K562 (cell line): ENCODE data around the gene TTC38. TPM values are rescaled to one million over a fixed set of nuclear protein-coding genes. Genes with fewer than 3 reads are reported as not detected.
A peak's percentile ranks its signal among the peaks of the same experiment; 100 is the strongest.

Experiments used
- DLX4 ChIP-seq: fragments of 250-450 bp; sonication (Bioruptor Pico); IDR thresholded peaks from 2 replicates; pipeline ENCODE4 v1.6.1; 2021; ENCODE audit warnings: mild to moderate bottlenecking
- E2F3 ChIP-seq: fragments of 250-450 bp; sonication (Bioruptor Pico); IDR thresholded peaks from 2 replicates; pipeline ENCODE4 v1.4.0; 2020; ENCODE audit warnings: mild to moderate bottlenecking
- EGR1 ChIP-seq: fragments of 450-650 bp; conservative IDR thresholded peaks from 2 replicates; pipeline ENCODE4 v1.6.1; 2017; ENCODE audit warnings: mild to moderate bottlenecking
- HNRNPUL1 ChIP-seq: fragments of 200-400 bp; formaldehyde crosslinking; IDR thresholded peaks from 2 replicates; pipeline ENCODE4 v1.6.1; 2017; ENCODE audit warnings: low read length
- IRF9 ChIP-seq: fragments of 450-650 bp; IDR thresholded peaks from 2 replicates; pipeline ENCODE4 v1.6.1; 2016; ENCODE audit warnings: missing biosample characterization, missing genetic modification characterization
- LCOR ChIP-seq: sonication (generic); formaldehyde crosslinking; IDR thresholded peaks from 2 replicates; pipeline ENCODE4 v1.8.0; 2022; ENCODE audit warnings: mild to moderate bottlenecking, missing genetic modification reagents
- MAFK ChIP-seq: IDR thresholded peaks from 2 replicates; pipeline ENCODE4 v1.6.1; 2011; ENCODE audit warnings: low read length, improper control_type of control experiment
- MCM2 ChIP-seq: fragments of 450-650 bp; IDR thresholded peaks from 2 replicates; pipeline ENCODE4 v1.6.1; 2017; ENCODE audit warnings: low read depth, mild to moderate bottlenecking
- NUFIP1 ChIP-seq: fragments of 450-650 bp; IDR thresholded peaks from 2 replicates; pipeline ENCODE4 v1.6.1; 2018; ENCODE audit not compliant: partially characterized antibody
- PML ChIP-seq: IDR thresholded peaks from 2 replicates; pipeline ENCODE4 v1.6.1; 2012; ENCODE audit warnings: low read length, inconsistent platforms
- RBM34 ChIP-seq: fragments of 200-400 bp; formaldehyde crosslinking; IDR thresholded peaks from 2 replicates; pipeline ENCODE4 v1.6.1; 2018; ENCODE audit warnings: low read length, borderline replicate concordance; ENCODE audit not compliant: insufficient read depth
- RFX5 ChIP-seq: IDR thresholded peaks from 2 replicates; pipeline ENCODE4 v1.6.1; 2011; ENCODE audit warnings: low read depth, mild to moderate bottlenecking, improper control_type of control experiment, low read length
- SFPQ ChIP-seq: fragments of 200-400 bp; formaldehyde crosslinking; IDR thresholded peaks from 2 replicates; pipeline ENCODE4 v1.6.1; 2017; ENCODE audit warnings: mild to moderate bottlenecking, low read depth, low read length, moderate library complexity
- SLC30A9 ChIP-seq: fragments of 250-450 bp; sonication (Bioruptor Pico); IDR thresholded peaks from 2 replicates; pipeline ENCODE4 v1.8.0; 2022; ENCODE audit warnings: mild to moderate bottlenecking, moderate library complexity
- SNRNP70 ChIP-seq: fragments of 200-400 bp; formaldehyde crosslinking; optimal IDR thresholded peaks from 2 replicates; pipeline ENCODE3; 2017; ENCODE audit warnings: low read depth, low read length
- STAT6 ChIP-seq: sonication (generic); formaldehyde crosslinking; IDR thresholded peaks from 2 replicates; pipeline ENCODE4 v1.8.1; 2023; ENCODE audit warnings: mild to moderate bottlenecking, missing genetic modification reagents
- ZEB2 ChIP-seq: fragments of 450-650 bp; IDR thresholded peaks from 2 replicates; pipeline ENCODE4 v1.6.1; 2016
- ZNF121 ChIP-seq: sonication (generic); formaldehyde crosslinking; conservative IDR thresholded peaks from 2 replicates; pipeline ENCODE4 v1.8.0; 2022; ENCODE audit warnings: missing genetic modification reagents
- ZNF197 ChIP-seq: fragments of 200-800 bp; sonication (Bioruptor generic); IDR thresholded peaks from 2 replicates; pipeline ENCODE4 v1.6.1; 2016; ENCODE audit warnings: low read depth, missing genetic modification characterization, missing compliant biosample characterization
- ZNF212 ChIP-seq: fragments of 450-650 bp; formaldehyde crosslinking; IDR thresholded peaks from 2 replicates; pipeline ENCODE4 v1.4.0; 2020; ENCODE audit warnings: mild to moderate bottlenecking
- ZSCAN32 ChIP-seq: fragments of 450-650 bp; formaldehyde crosslinking; IDR thresholded peaks from 2 replicates; pipeline ENCODE4 v1.4.0; 2020; ENCODE audit warnings: mild to moderate bottlenecking, moderate library complexity
- polyA plus RNA-seq, 8 experiments: library from polyadenylated mRNA; depleted of rRNA in 4 of 8; stranded (reverse) in 5 of 8; unstranded in 3 of 8; fragments of >200 nt; fragmentation: Nextera tagmentation in 2 of 8; fragmentation: Illumina TruSeq in 1 of 8; extraction: Ambion mirVana in 2 of 8; extraction: Trizol in 1 of 8; gene quantifications; 2 replicates each; pipeline versions ENCODE4 v1.2.1 to v1.2.3, GENCODE V29; 2011 to 2014; ENCODE audit warnings: inconsistent platforms in 1 of 8, missing spikeins in 1 of 8
- total RNA-seq, 7 experiments: library from RNA; depleted of rRNA in 6 of 7; stranded (reverse); fragments of >200 nt in 6 of 7; fragmentation: Illumina TruSeq in 2 of 7; extraction: Trizol in 2 of 7; gene quantifications; 2 replicates each; pipeline versions ENCODE4 v1.2.1 to v1.2.3, GENCODE V29; 2011 to 2021; ENCODE audit warnings: low replicate concordance in 1 of 7
- TF ChIP-seq, protein P1 (sequence below): fragments of 450-650 bp; IDR thresholded peaks from 2 replicates; pipeline ENCODE4 v1.6.1; 2014; ENCODE audit warnings: low read depth, mild to moderate bottlenecking, moderate library complexity, borderline replicate concordance

Gene TTC38
- total and polyA plus RNA-seq, 9 of the 15 experiments (the other 6 are each of a cell fraction or from before 2014, with no cell fraction given) = 0.84 to 28.4 (median 18.1) TPM

DNA sequence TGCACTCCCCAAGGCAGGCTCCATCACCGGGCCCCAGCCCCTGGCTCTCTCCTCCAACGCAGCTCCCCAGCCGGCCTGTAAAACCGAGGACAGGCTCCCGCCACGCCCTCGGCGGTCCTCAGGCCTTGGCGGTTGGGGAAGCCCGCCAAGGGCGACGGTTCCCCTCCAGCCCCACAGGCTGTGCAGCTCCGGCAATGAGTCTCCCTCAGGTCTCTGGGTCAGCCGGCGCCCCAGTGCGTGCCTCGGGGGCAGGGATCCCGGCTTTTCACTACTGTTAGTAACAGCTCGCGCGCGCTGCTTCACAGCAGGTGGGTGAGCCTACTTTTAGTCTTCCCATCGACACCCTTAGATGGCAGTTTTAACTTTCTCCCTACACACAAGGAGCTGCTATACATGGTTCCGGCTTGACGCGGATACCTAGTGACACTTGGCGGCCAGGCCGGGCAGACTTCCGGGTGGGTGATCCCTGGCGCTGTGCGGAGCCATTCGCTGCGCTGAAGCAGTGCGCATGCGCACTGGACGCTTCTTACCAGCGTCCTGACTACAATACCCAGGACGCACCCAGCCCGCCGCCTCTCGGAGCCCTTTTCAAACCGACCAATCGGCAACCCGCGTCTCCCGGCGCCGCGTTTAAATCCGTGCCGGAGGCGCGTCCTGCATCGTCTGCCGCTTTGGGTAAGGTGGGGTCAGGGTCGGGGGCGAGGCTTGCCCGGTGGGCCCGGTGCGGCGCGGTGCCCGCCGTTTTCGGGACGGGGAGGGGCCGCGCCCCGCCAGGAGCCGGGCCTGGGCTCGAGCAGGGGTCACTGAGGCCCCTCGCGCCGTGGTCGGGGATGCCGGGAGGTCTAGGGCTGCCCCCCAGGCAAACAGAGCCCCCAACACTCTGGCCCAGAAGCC lies 28.7 kb downstream of the TTC38 start, which contains the start of gene GTSE1 (continued):
- TF ChIP-seq ZSCAN32 (CRISPR knock-in tag) = no peak
- no peak for TF ChIP-seq SFPQ
- TF ChIP-seq MAFK = no peak
- no peak for TF ChIP-seq HNRNPUL1
- no peak for TF ChIP-seq EGR1
- no peak for TF ChIP-seq ZNF212 (CRISPR knock-in tag)
- no peak for TF ChIP-seq ZEB2
- no peak for TF ChIP-seq PML
- TF ChIP-seq ZNF197 (CRISPR knock-in tag) = no peak
- TF ChIP-seq DLX4 = no peak
- TF ChIP-seq STAT6 = no peak
- TF ChIP-seq LCOR = no peak
- TF ChIP-seq RFX5 = no peak
- TF ChIP-seq NUFIP1 = no peak
- TF ChIP-seq MCM2 = no peak
- no peak for TF ChIP-seq ZNF121
- no peak for TF ChIP-seq RBM34
- no peak for TF ChIP-seq SNRNP70
- TF ChIP-seq E2F3 = 0 out of 2 replicates have a peak, but pooled peaks have one; percentile 10
- TF ChIP-seq, protein P1, sequence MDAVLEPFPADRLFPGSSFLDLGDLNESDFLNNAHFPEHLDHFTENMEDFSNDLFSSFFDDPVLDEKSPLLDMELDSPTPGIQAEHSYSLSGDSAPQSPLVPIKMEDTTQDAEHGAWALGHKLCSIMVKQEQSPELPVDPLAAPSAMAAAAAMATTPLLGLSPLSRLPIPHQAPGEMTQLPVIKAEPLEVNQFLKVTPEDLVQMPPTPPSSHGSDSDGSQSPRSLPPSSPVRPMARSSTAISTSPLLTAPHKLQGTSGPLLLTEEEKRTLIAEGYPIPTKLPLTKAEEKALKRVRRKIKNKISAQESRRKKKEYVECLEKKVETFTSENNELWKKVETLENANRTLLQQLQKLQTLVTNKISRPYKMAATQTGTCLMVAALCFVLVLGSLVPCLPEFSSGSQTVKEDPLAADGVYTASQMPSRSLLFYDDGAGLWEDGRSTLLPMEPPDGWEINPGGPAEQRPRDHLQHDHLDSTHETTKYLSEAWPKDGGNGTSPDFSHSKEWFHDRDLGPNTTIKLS = peak; percentile 75
- no peak for TF ChIP-seq IRF9 (tag)
- no peak for TF ChIP-seq SLC30A9 (CRISPR knock-in tag)
